Suprapubic skin (tissue), 4 donors: ENCODE measurements around the gene RFFL.

Experiments used
- EP300 ChIP-seq: sonication (generic); formaldehyde crosslinking; IDR thresholded peaks from one replicate; pipeline ENCODE4 v1.6.1; 2017; ENCODE audit warnings: antibody characterized with exemption
- POLR2AphosphoS5 ChIP-seq, 3 donors: sonication (generic); formaldehyde crosslinking; IDR thresholded peaks; one replicate each; pipeline ENCODE4 v1.6.1; 2017; ENCODE audit warnings: antibody characterized with exemption in 3 of 3
- TF ChIP-seq, protein P1 (sequence below), 2 donors: fragments of 200-600 bp in 1 of 2; fragments of 450-650 bp in 1 of 2; sonication (generic) in 1 of 2; IDR thresholded peaks; one replicate each; pipeline ENCODE4 v1.5.1; 2016 to 2019; ENCODE audit warnings: antibody characterized with exemption in 2 of 2, mild to moderate bottlenecking in 1 of 2, moderate library complexity in 1 of 2

DNA sequence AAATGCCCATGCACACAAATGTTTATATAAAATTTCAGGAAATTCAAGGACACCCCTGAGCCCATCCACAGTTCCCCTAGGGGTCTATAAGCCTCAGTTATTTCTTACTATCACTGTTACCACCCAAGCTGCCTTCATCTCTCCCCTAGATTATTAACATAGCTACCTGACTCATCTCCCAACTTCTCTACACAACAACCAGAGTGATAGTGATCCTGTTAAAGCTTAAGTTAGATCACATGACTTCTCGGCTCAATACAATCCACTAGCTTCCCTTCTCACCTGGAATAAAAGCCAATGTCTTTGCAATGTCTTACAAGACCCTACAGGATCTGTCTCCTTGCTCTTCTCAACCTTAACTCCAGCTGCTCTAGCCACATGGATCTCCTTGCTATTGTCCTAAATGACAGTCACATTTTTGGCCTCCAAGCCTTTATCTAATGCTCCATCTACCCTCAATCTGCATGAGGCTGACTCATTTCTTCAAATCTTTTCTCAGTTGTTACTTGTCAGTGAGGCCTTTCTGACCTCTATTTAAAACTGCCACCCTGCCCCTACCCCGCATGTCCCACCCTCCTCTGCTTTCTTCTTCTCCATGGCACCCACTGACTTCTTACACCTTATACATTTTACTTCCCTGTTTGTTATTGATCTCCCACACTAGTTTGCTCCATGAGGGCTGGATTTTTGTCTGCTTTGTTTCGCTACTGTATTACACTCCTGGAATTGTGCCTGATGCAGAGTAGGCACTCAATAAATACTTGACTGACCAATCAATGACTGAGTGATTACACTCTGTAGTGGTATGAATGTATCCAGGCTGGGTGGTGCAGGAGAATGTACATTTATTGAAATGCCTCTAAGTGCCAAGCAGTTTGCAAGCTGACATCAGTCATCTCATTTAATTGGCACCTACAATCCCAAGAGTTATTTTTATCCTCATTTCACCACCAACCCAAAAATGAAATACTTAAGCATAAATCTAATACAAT, 88.4 kb downstream of the RFFL start:
- TF ChIP-seq, protein P1, sequence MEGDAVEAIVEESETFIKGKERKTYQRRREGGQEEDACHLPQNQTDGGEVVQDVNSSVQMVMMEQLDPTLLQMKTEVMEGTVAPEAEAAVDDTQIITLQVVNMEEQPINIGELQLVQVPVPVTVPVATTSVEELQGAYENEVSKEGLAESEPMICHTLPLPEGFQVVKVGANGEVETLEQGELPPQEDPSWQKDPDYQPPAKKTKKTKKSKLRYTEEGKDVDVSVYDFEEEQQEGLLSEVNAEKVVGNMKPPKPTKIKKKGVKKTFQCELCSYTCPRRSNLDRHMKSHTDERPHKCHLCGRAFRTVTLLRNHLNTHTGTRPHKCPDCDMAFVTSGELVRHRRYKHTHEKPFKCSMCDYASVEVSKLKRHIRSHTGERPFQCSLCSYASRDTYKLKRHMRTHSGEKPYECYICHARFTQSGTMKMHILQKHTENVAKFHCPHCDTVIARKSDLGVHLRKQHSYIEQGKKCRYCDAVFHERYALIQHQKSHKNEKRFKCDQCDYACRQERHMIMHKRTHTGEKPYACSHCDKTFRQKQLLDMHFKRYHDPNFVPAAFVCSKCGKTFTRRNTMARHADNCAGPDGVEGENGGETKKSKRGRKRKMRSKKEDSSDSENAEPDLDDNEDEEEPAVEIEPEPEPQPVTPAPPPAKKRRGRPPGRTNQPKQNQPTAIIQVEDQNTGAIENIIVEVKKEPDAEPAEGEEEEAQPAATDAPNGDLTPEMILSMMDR (IDR thresholded peaks at IDR 0.05) = no peak
- TF ChIP-seq POLR2AphosphoS5 (IDR thresholded peaks at IDR 0.05) (no peak), EP300 (no peak)
